ENCODE measurements around the gene CPLX4. TPM values are rescaled to one million over a fixed set of nuclear protein-coding genes. Genes with fewer than 3 reads are reported as not detected.

CPLX4 gene
- total RNA-seq, 1 experiment from 2014 or later = not detected

DNA sequence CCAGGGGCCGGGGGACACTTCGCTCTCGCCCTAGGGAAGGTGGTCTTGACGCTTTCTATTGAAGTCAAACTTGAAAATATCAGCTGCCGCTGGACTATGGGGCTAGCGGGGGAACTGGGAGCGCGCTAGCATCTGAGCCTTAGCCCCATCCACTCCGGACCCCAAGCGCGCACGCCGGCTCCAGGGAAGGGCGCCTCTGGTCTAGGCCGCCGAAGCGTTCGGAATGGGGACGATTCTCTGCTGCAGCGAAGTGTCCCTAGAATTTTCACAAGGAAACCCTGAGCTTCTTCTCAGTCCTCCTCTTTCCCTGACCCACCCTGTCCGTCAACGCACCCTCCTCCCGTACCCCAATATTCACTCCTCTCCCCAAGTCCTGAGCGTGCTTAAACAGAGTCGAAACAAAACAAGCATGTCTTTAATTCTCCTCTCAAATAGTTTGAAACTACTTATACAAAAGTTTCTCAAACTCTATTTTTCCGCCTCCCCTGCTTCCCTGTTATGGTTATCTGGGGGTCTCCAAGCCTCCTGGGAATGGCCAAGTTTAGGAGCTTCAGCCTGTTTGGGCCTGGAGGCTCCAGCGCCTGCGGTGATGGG lies 50.2 kb downstream of the CPLX4 start:
- no peak overlapping the region for H3K4me3 ChIP-seq (ENCODE audit: low read depth in 2 of 2, low read length in 2 of 2)
- TF ChIP-seq, protein P1, sequence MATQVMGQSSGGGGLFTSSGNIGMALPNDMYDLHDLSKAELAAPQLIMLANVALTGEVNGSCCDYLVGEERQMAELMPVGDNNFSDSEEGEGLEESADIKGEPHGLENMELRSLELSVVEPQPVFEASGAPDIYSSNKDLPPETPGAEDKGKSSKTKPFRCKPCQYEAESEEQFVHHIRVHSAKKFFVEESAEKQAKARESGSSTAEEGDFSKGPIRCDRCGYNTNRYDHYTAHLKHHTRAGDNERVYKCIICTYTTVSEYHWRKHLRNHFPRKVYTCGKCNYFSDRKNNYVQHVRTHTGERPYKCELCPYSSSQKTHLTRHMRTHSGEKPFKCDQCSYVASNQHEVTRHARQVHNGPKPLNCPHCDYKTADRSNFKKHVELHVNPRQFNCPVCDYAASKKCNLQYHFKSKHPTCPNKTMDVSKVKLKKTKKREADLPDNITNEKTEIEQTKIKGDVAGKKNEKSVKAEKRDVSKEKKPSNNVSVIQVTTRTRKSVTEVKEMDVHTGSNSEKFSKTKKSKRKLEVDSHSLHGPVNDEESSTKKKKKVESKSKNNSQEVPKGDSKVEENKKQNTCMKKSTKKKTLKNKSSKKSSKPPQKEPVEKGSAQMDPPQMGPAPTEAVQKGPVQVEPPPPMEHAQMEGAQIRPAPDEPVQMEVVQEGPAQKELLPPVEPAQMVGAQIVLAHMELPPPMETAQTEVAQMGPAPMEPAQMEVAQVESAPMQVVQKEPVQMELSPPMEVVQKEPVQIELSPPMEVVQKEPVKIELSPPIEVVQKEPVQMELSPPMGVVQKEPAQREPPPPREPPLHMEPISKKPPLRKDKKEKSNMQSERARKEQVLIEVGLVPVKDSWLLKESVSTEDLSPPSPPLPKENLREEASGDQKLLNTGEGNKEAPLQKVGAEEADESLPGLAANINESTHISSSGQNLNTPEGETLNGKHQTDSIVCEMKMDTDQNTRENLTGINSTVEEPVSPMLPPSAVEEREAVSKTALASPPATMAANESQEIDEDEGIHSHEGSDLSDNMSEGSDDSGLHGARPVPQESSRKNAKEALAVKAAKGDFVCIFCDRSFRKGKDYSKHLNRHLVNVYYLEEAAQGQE (IDR thresholded peaks at IDR 0.05; ENCODE audit: insufficient read depth in 1 of 2, low read depth in 2 of 2, low read length in 1 of 2) = no peak
- TF ChIP-seq, protein P2, sequence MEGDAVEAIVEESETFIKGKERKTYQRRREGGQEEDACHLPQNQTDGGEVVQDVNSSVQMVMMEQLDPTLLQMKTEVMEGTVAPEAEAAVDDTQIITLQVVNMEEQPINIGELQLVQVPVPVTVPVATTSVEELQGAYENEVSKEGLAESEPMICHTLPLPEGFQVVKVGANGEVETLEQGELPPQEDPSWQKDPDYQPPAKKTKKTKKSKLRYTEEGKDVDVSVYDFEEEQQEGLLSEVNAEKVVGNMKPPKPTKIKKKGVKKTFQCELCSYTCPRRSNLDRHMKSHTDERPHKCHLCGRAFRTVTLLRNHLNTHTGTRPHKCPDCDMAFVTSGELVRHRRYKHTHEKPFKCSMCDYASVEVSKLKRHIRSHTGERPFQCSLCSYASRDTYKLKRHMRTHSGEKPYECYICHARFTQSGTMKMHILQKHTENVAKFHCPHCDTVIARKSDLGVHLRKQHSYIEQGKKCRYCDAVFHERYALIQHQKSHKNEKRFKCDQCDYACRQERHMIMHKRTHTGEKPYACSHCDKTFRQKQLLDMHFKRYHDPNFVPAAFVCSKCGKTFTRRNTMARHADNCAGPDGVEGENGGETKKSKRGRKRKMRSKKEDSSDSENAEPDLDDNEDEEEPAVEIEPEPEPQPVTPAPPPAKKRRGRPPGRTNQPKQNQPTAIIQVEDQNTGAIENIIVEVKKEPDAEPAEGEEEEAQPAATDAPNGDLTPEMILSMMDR (IDR thresholded peaks at IDR 0.05) = no peak
- no peak for TF ChIP-seq TCF7L2 (IDR thresholded peaks at IDR 0.05; ENCODE audit: low read depth, low read length)
- no peak for TF ChIP-seq POLR2AphosphoS5 (IDR thresholded peaks at IDR 0.05; ENCODE audit: low read depth, low read length)
- TF ChIP-seq SIN3A (IDR thresholded peaks at IDR 0.05; ENCODE audit: borderline replicate concordance, insufficient read depth, low read depth, low read length) = no peak

DNA sequence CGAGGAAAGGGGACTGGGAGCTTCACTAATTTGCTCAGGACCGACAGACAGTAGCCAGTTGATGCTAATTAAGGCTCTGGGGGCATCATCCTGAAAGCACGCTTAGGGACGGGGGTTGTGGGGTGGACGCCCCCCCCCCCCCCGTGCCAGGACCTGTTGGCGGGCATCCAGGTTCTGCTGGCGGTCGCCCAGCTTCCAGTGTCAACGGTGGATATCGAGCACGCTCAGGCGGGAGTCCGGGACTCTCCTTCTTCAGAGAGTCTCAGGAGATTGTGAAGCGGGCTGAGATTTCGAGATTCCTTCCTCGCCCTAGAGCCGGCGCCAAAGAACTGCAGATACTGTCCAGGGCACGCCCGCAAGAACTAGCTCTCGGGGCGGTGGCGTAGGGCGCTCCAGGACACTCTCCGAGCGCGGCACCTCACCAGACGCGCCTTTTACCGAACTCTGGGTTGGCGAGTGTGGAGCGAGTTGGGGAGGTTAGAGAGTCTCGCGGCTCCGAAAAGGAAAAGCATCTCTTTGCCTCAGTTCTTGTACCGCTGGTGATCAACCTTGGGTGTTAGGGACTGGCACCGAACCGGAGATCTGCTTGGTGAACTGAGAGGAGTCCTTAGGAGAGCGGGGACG lies 50.8 kb downstream of the CPLX4 start:
- CTCF ChIA-PET = interaction anchor here (0.6 to 1.9 kb wide), 5 partner anchors 71 to 1202 kb away, joined by 4 to 17 read pairs (median 5); no protein-coding TSS in a partner anchor
- POLR2A ChIA-PET = no interaction called here
- peak; percentile 64 for ATAC-seq
- H3K27ac ChIP-seq (ENCODE audit: low read length) = no peak overlapping the region
- H3K9me3 ChIP-seq (ENCODE audit: control insufficient read depth, insufficient read depth, low read depth, low read length) = no peaks in the 10 kb centered on the region
- H3K4me3 ChIP-seq (ENCODE audit: low read depth in 2 of 2, low read length in 2 of 2) = no peak overlapping the region
- TF ChIP-seq, protein P1 (IDR thresholded peaks at IDR 0.05; ENCODE audit: insufficient read depth in 1 of 2, low read depth in 2 of 2, low read length in 1 of 2) = no peak
- TF ChIP-seq, protein P2 (IDR thresholded peaks at IDR 0.05) = no peak; the same call in 1 of the 2 replicates
- TF ChIP-seq POLR2AphosphoS5 (IDR thresholded peaks at IDR 0.05; ENCODE audit: low read depth, low read length) (no peak), TCF7L2 (IDR thresholded peaks at IDR 0.05; ENCODE audit: low read depth, low read length) (no peak), SIN3A (IDR thresholded peaks at IDR 0.05; ENCODE audit: borderline replicate concordance, insufficient read depth, low read depth, low read length) (no peak)
- intact Hi-C loops (cut with micrococcal nuclease; ENCODE audit: unreplicated experiment) = no loop called here
- H3K27me3 ChIP-seq (ENCODE audit: control insufficient read depth, insufficient read depth, low read length) = peaks cover 19% of the 10 kb centered on the region
- H3K4me1 ChIP-seq (ENCODE audit: control insufficient read depth, insufficient read depth, low read length) = no peaks in the 10 kb centered on the region
- in situ Hi-C loops (cut with HindIII; ENCODE audit: low pct_unique_long_range_greater_than_20kb, low sequenced_read_pairs) = no loop called here
- BruUV-seq (replicated peaks) = no TSS peak
- H3K36me3 ChIP-seq (ENCODE audit: control insufficient read depth, insufficient read depth, low read length) = no peaks in the 10 kb centered on the region
- no peak for DNase-seq (ENCODE audit: low read depth, low spot score)

More for the DNA sequence above, 50.2 kb downstream of the CPLX4 start:
- intact Hi-C loops (cut with micrococcal nuclease; ENCODE audit: unreplicated experiment) (no loop called here), in situ Hi-C loops (cut with HindIII; ENCODE audit: low pct_unique_long_range_greater_than_20kb, low sequenced_read_pairs) (no loop called here)
- no peak for DNase-seq (ENCODE audit: low read depth, low spot score)
- no peak for ATAC-seq
- H3K36me3 ChIP-seq (ENCODE audit: control insufficient read depth, insufficient read depth, low read length) = no peaks in the 10 kb centered on the region
- H3K4me1 ChIP-seq (ENCODE audit: control insufficient read depth, insufficient read depth, low read length) = no peaks in the 10 kb centered on the region
- ChIA-PET POLR2A (no interaction called here), CTCF (interaction anchor here (0.7 to 1.9 kb wide), 2 partner anchors 134 to 184 kb away, joined by 4 read pairs; no protein-coding TSS in a partner anchor)
- H3K27me3 ChIP-seq (ENCODE audit: control insufficient read depth, insufficient read depth, low read length) = peaks cover 19% of the 10 kb centered on the region
- H3K9me3 ChIP-seq (ENCODE audit: control insufficient read depth, insufficient read depth, low read depth, low read length) = no peaks in the 10 kb centered on the region
- no TSS peak for BruUV-seq (replicated peaks)
- no peak overlapping the region for H3K27ac ChIP-seq (ENCODE audit: low read length)

All from Panc1 (cell line).